Kidney epithelial cell (primary cell): ENCODE results near the gene HACD1. TPM values are rescaled to one million over a fixed set of nuclear protein-coding genes. Genes with fewer than 3 reads are reported as not detected.

Experiments
- DNase-seq: peaks from one replicate; pipeline ENCODE4 v3.0.0-alpha.2; 2010; ENCODE audit warnings: low read depth
- H3K27me3 ChIP-seq: 2 replicates; pipeline ENCODE4 v1.6.0; 2011; ENCODE audit warnings: low read length; ENCODE audit not compliant: control insufficient read depth, insufficient read depth
- H3K36me3 ChIP-seq: 2 replicates; pipeline ENCODE4 v1.5.1; 2011; ENCODE audit warnings: low read length; ENCODE audit not compliant: control insufficient read depth, insufficient read depth
- H3K4me3 ChIP-seq: 2 replicates; pipeline ENCODE4 v1.5.1; 2011; ENCODE audit warnings: low read depth, mild to moderate bottlenecking, control low read depth, low read length
- CTCF ChIP-seq: IDR thresholded peaks from 2 replicates; pipeline ENCODE4 v1.5.1; 2011; ENCODE audit warnings: mild to moderate bottlenecking, moderate library complexity, low read length, control low read depth, inconsistent platforms; ENCODE audit not compliant: insufficient read depth, poor library complexity, severe bottlenecking
- total RNA-seq: library from RNA; depleted of rRNA; stranded (reverse); fragments of >200 nt; gene quantifications from 2 replicates; pipeline ENCODE4 v1.2.3, GENCODE V29; 2015

Gene HACD1
- total RNA-seq, 1 donor from 2014 or later, result 16.6 TPM

- no peak for DNase-seq
- no peaks in the 10 kb centered on the region for H3K36me3 ChIP-seq
- no peaks in the 10 kb centered on the region for H3K27me3 ChIP-seq
- TF ChIP-seq CTCF, result no peak
- no peak overlapping the region for H3K4me3 ChIP-seq
Measured at GRCh38 chr10:17586821-17587234, 30.3 kb downstream of the HACD1 start.

- no peaks in the 10 kb centered on the region for H3K36me3 ChIP-seq
- no peak overlapping the region for H3K4me3 ChIP-seq
- no peak for DNase-seq
- TF ChIP-seq CTCF, result no peak
- H3K27me3 ChIP-seq, result no peaks in the 10 kb centered on the region
Measured at GRCh38 chr10:17585016-17585415, 32.2 kb downstream of the HACD1 start.

GRCh38 chr10:17580885-17581284 is 36.3 kb downstream of the HACD1 start:
- H3K4me3 ChIP-seq, result no peak overlapping the region
- no peak for TF ChIP-seq CTCF
- DNase-seq, result no peak
- H3K27me3 ChIP-seq, result no peaks in the 10 kb centered on the region
- H3K36me3 ChIP-seq, result no peaks in the 10 kb centered on the region

GRCh38 chr10:17578603-17579002 is 38.6 kb downstream of the HACD1 start:
- no peak overlapping the region for H3K4me3 ChIP-seq
- H3K36me3 ChIP-seq, result no peaks in the 10 kb centered on the region
- DNase-seq, result no peak
- no peak for TF ChIP-seq CTCF
- H3K27me3 ChIP-seq, result no peaks in the 10 kb centered on the region

GRCh38 chr10:17576768-17577167 is 40.4 kb downstream of the HACD1 start:
- TF ChIP-seq CTCF, result no peak
- no peak overlapping the region for H3K4me3 ChIP-seq
- no peaks in the 10 kb centered on the region for H3K27me3 ChIP-seq
- DNase-seq, result no peak
- no peaks in the 10 kb centered on the region for H3K36me3 ChIP-seq

GRCh38 chr10:17564911-17565310 is 52.3 kb downstream of the HACD1 start:
- Histone ChIP-seq H3K4me3 (no peak overlapping the region), H3K27me3 (no peaks in the 10 kb centered on the region), H3K36me3 (no peaks in the 10 kb centered on the region)
- DNase-seq, result no peak
- no peak for TF ChIP-seq CTCF
